Measurements from ENCODE around the gene SLC35E4. TPM values are rescaled to one million over a fixed set of nuclear protein-coding genes. Genes with fewer than 3 reads are reported as not detected.
A peak's percentile ranks its signal among the peaks of the same experiment; 100 is the strongest.

The SLC35E4 gene
- total and polyA plus RNA-seq, 5 donors from 2014 or later = 1.9 to 14.5 (median 4.2) TPM

- H3K27me3 ChIP-seq (ENCODE audit: control insufficient read depth, insufficient read depth, low read length) = no peaks in the 10 kb centered on the region
- Mint-ChIP-seq H3K4me1 (peaks cover 0 to 31% (median 15%) of the 10 kb centered on the region in 4 donors), H3K27ac (peak within 1 kb of the TSS; percentile 58 to 79 (median 74)), H3K4me3 (peak within 1 kb of the TSS; percentile 77 to 93 (median 87)), H3K36me3 (no peaks in the 10 kb centered on the region), H3K9me3 (no peaks in the 10 kb centered on the region), H3K27me3 (peaks cover 21% of the 10 kb centered on the region)
- peak within 1 kb of the TSS; percentile 68 for H3K4me3 ChIP-seq (ENCODE audit: low read depth, low read length)
- H3K27ac ChIP-seq (ENCODE audit: insufficient read depth, low read length, poor library complexity, severe bottlenecking) = no peak within 1 kb of the TSS
- no peaks in the 10 kb centered on the region for H3K9me3 ChIP-seq (ENCODE audit: control insufficient read depth in 2 of 2, low read length in 2 of 2)
- ATAC-seq (ENCODE audit: low read depth in 2 of 2) (peak; percentile 55 to 69), DNase-seq (peak in 2 of 3 donors; percentile 14 to 62)
- H3K36me3 ChIP-seq (ENCODE audit: control insufficient read depth, insufficient read depth, low read length) = no peaks in the 10 kb centered on the region
- H3K4me1 ChIP-seq (ENCODE audit: control insufficient read depth, insufficient read depth, low read length, poor library complexity, severe bottlenecking) = peaks cover 20% of the 10 kb centered on the region
Observed at GRCh38 chr22:30606455-30607299, 28.9 kb upstream of the SLC35E4 start, which contains the start of gene TCN2. TSS of gene TCN2 (plus strand) at chr22:30607174. CDS start at chr22:30607332, 158 bp downstream.

GRCh38 chr22:30607300-30607930 lies 28.2 kb upstream of the SLC35E4 start:
- peak overlapping the region; percentile 77 to 93 (median 87) for H3K4me3 Mint-ChIP-seq
- peak overlapping the region; percentile 68 for H3K4me3 ChIP-seq (ENCODE audit: low read depth, low read length)
- H3K36me3 Mint-ChIP-seq = no peaks in the 10 kb centered on the region
- H3K4me1 ChIP-seq (ENCODE audit: control insufficient read depth, insufficient read depth, low read length, poor library complexity, severe bottlenecking) = peaks cover 20% of the 10 kb centered on the region
- ATAC-seq (ENCODE audit: low read depth in 2 of 2) (no peak), DNase-seq (no peak)
- H3K4me1 Mint-ChIP-seq = peaks cover 0 to 31% (median 14%) of the 10 kb centered on the region in 4 donors
- H3K36me3 ChIP-seq (ENCODE audit: control insufficient read depth, insufficient read depth, low read length) = no peaks in the 10 kb centered on the region
- H3K27me3 ChIP-seq (ENCODE audit: control insufficient read depth, insufficient read depth, low read length) = no peaks in the 10 kb centered on the region
- peaks cover 16% of the 10 kb centered on the region for H3K27me3 Mint-ChIP-seq
- peak overlapping the region in 2 of 3 donors; percentile 56 to 79 for H3K27ac Mint-ChIP-seq
- H3K9me3 ChIP-seq (ENCODE audit: control insufficient read depth in 2 of 2, low read length in 2 of 2) = no peaks in the 10 kb centered on the region
- H3K27ac ChIP-seq (ENCODE audit: insufficient read depth, low read length, poor library complexity, severe bottlenecking) = no peak overlapping the region
- no peaks in the 10 kb centered on the region for H3K9me3 Mint-ChIP-seq

GRCh38 chr22:30607939-30608338 lies 27.6 kb upstream of the SLC35E4 start:
- no peaks in the 10 kb centered on the region for H3K9me3 ChIP-seq (ENCODE audit: control insufficient read depth in 2 of 2, low read length in 2 of 2)
- no peaks in the 10 kb centered on the region for H3K9me3 Mint-ChIP-seq
- H3K36me3 ChIP-seq (ENCODE audit: control insufficient read depth, insufficient read depth, low read length) = no peaks in the 10 kb centered on the region
- H3K4me3 ChIP-seq (ENCODE audit: low read depth, low read length) = no peak overlapping the region
- no peaks in the 10 kb centered on the region for H3K27me3 ChIP-seq (ENCODE audit: control insufficient read depth, insufficient read depth, low read length)
- no peak overlapping the region for H3K4me3 Mint-ChIP-seq
- no peaks in the 10 kb centered on the region for H3K36me3 Mint-ChIP-seq
- no peak for ATAC-seq (ENCODE audit: low read depth in 2 of 2)
- no peak for DNase-seq
- H3K4me1 ChIP-seq (ENCODE audit: control insufficient read depth, insufficient read depth, low read length, poor library complexity, severe bottlenecking) = peaks cover 20% of the 10 kb centered on the region
- no peak overlapping the region for H3K27ac ChIP-seq (ENCODE audit: insufficient read depth, low read length, poor library complexity, severe bottlenecking)
- peak overlapping the region in 1 of 3 donors; percentile 56 for H3K27ac Mint-ChIP-seq
- peaks cover 16% of the 10 kb centered on the region for H3K27me3 Mint-ChIP-seq
- H3K4me1 Mint-ChIP-seq = peaks cover 0 to 31% (median 14%) of the 10 kb centered on the region in 4 donors

GRCh38 chr22:30609260-30610185 lies 26.1 kb upstream of the SLC35E4 start:
- Histone ChIP-seq H3K4me1 (ENCODE audit: control insufficient read depth, insufficient read depth, low read length, poor library complexity, severe bottlenecking) (peaks cover 20% of the 10 kb centered on the region), H3K36me3 (ENCODE audit: control insufficient read depth, insufficient read depth, low read length) (no peaks in the 10 kb centered on the region), H3K4me3 (ENCODE audit: low read depth, low read length) (no peak overlapping the region), H3K27me3 (ENCODE audit: control insufficient read depth, insufficient read depth, low read length) (no peaks in the 10 kb centered on the region), H3K27ac (ENCODE audit: insufficient read depth, low read length, poor library complexity, severe bottlenecking) (no peak overlapping the region), H3K9me3 (ENCODE audit: control insufficient read depth in 2 of 2, low read length in 2 of 2) (no peaks in the 10 kb centered on the region)
- DNase-seq (peak in 1 of 3 donors; percentile 41), ATAC-seq (ENCODE audit: low read depth in 2 of 2) (no peak)
- peaks cover 16% of the 10 kb centered on the region for H3K27me3 Mint-ChIP-seq
- peaks cover 0 to 31% (median 14%) of the 10 kb centered on the region in 4 donors for H3K4me1 Mint-ChIP-seq
- peak overlapping the region in 1 of 4 donors; percentile 26 for H3K4me3 Mint-ChIP-seq
- peak overlapping the region in 1 of 3 donors; percentile 29 for H3K27ac Mint-ChIP-seq
- H3K36me3 Mint-ChIP-seq = peaks cover 4% of the 10 kb centered on the region
- no peaks in the 10 kb centered on the region for H3K9me3 Mint-ChIP-seq

GRCh38 chr22:30610299-30610698 lies 25.3 kb upstream of the SLC35E4 start:
- DNase-seq = no peak
- H3K27me3 ChIP-seq (ENCODE audit: control insufficient read depth, insufficient read depth, low read length) = no peaks in the 10 kb centered on the region
- H3K4me3 Mint-ChIP-seq = no peak overlapping the region
- H3K4me1 ChIP-seq (ENCODE audit: control insufficient read depth, insufficient read depth, low read length, poor library complexity, severe bottlenecking) = peaks cover 20% of the 10 kb centered on the region
- H3K27ac ChIP-seq (ENCODE audit: insufficient read depth, low read length, poor library complexity, severe bottlenecking) = no peak overlapping the region
- H3K4me1 Mint-ChIP-seq = peaks cover 0 to 29% (median 14%) of the 10 kb centered on the region in 4 donors
- peak overlapping the region in 1 of 3 donors; percentile 26 for H3K27ac Mint-ChIP-seq
- H3K9me3 ChIP-seq (ENCODE audit: control insufficient read depth in 2 of 2, low read length in 2 of 2) = no peaks in the 10 kb centered on the region
- H3K9me3 Mint-ChIP-seq = peaks cover 0 to 1% (median 0%) of the 10 kb centered on the region in 7 donors
- no peak overlapping the region for H3K4me3 ChIP-seq (ENCODE audit: low read depth, low read length)
- no peaks in the 10 kb centered on the region for H3K36me3 ChIP-seq (ENCODE audit: control insufficient read depth, insufficient read depth, low read length)
- H3K27me3 Mint-ChIP-seq = peaks cover 16% of the 10 kb centered on the region
- ATAC-seq (ENCODE audit: low read depth in 2 of 2) = no peak
- peaks cover 4% of the 10 kb centered on the region for H3K36me3 Mint-ChIP-seq

GRCh38 chr22:30611197-30611596 lies 24.4 kb upstream of the SLC35E4 start:
- H3K36me3 Mint-ChIP-seq = peaks cover 4% of the 10 kb centered on the region
- Histone ChIP-seq H3K4me3 (ENCODE audit: low read depth, low read length) (no peak overlapping the region), H3K9me3 (ENCODE audit: control insufficient read depth in 2 of 2, low read length in 2 of 2) (no peaks in the 10 kb centered on the region), H3K36me3 (ENCODE audit: control insufficient read depth, insufficient read depth, low read length) (no peaks in the 10 kb centered on the region), H3K4me1 (ENCODE audit: control insufficient read depth, insufficient read depth, low read length, poor library complexity, severe bottlenecking) (peaks cover 14% of the 10 kb centered on the region), H3K27ac (ENCODE audit: insufficient read depth, low read length, poor library complexity, severe bottlenecking) (no peak overlapping the region), H3K27me3 (ENCODE audit: control insufficient read depth, insufficient read depth, low read length) (no peaks in the 10 kb centered on the region)
- peaks cover 0 to 1% (median 0%) of the 10 kb centered on the region in 7 donors for H3K9me3 Mint-ChIP-seq
- peak overlapping the region in 1 of 3 donors; percentile 34 for H3K27ac Mint-ChIP-seq
- peaks cover 0 to 20% (median 11%) of the 10 kb centered on the region in 4 donors for H3K4me1 Mint-ChIP-seq
- no peak overlapping the region for H3K4me3 Mint-ChIP-seq
- DNase-seq (no peak), ATAC-seq (ENCODE audit: low read depth in 2 of 2) (no peak)
- H3K27me3 Mint-ChIP-seq = peaks cover 16% of the 10 kb centered on the region

GRCh38 chr22:30612789-30613188 lies 22.8 kb upstream of the SLC35E4 start:
- Histone ChIP-seq H3K27ac (ENCODE audit: insufficient read depth, low read length, poor library complexity, severe bottlenecking) (no peak overlapping the region), H3K36me3 (ENCODE audit: control insufficient read depth, insufficient read depth, low read length) (no peaks in the 10 kb centered on the region), H3K9me3 (ENCODE audit: control insufficient read depth in 2 of 2, low read length in 2 of 2) (no peaks in the 10 kb centered on the region), H3K4me1 (ENCODE audit: control insufficient read depth, insufficient read depth, low read length, poor library complexity, severe bottlenecking) (no peaks in the 10 kb centered on the region), H3K4me3 (ENCODE audit: low read depth, low read length) (no peak overlapping the region), H3K27me3 (ENCODE audit: control insufficient read depth, insufficient read depth, low read length) (no peaks in the 10 kb centered on the region)
- Mint-ChIP-seq H3K27ac (no peak overlapping the region), H3K27me3 (peaks cover 12% of the 10 kb centered on the region), H3K9me3 (peaks cover 0 to 1% (median 0%) of the 10 kb centered on the region in 7 donors), H3K36me3 (peaks cover 4% of the 10 kb centered on the region), H3K4me1 (peaks cover 0 to 8% (median 4%) of the 10 kb centered on the region in 4 donors), H3K4me3 (no peak overlapping the region)
- ATAC-seq (ENCODE audit: low read depth in 2 of 2) (no peak), DNase-seq (no peak)
